Endothelial cell of umbilical vein (primary cell): ENCODE data around the gene CES5A. TPM values are rescaled to one million over a fixed set of nuclear protein-coding genes. Genes with fewer than 3 reads are reported as not detected.
"Not testable (repeated sequence)": the region's sequence is repeated elsewhere in the genome, so short reads cannot be mapped to it uniquely, and the experiment has no call there.

Experiments
- BruUV-seq: library from RNA; stranded (reverse); fragments of 400-500 nt; replicated peaks from 2 replicates; lab custom pipeline; 2021; lab: Mats Ljungman, UMichigan
- CTCF ChIA-PET: fragments of 300-600, 350-600 bp; sonication (Branson Sonifier 250); formaldehyde crosslinking; loops from one replicate; lab custom pipeline; 2021; ENCODE audit warnings: antibody characterized with exemption, inconsistent platforms; lab: Charles Lee
- POLR2A ChIA-PET: fragments of 300-600, 350-600 bp; sonication (Branson Sonifier 250); formaldehyde crosslinking; loops from one replicate; lab custom pipeline; 2021; ENCODE audit warnings: antibody characterized with exemption, inconsistent platforms; lab: Charles Lee
- DNase-seq: peaks from one replicate; pipeline ENCODE4 v3.0.0-alpha.2; 2011; ENCODE audit warnings: low read depth, low spot score
- FAIRE-seq: peaks from 2 replicates; lab custom pipeline; 2011; peaks lifted over from hg19 to GRCh38; lab: Jason Lieb, UNC
- H2AFZ ChIP-seq: 2 replicates; pipeline ENCODE4 v1.6.0; 2012; ENCODE audit warnings: low read depth, low read length, control low read depth, inconsistent platforms
- H3K27ac ChIP-seq: 2 replicates; pipeline ENCODE4 v1.5.1; 2011; ENCODE audit warnings: low read depth, mild to moderate bottlenecking, control low read depth, low read length, moderate library complexity; ENCODE audit not compliant: insufficient read depth
- H3K27me3 ChIP-seq, 2 experiments: 2 replicates each; pipeline versions ENCODE4 v1.6.0 to v1.6.1; 2011; ENCODE audit warnings: low read length in 2 of 2, mixed read lengths in 1 of 2; ENCODE audit not compliant: control insufficient read depth in 2 of 2, insufficient read depth in 2 of 2
- H3K36me3 ChIP-seq, 2 experiments: 2 replicates in 1 of 2; 3 replicates in 1 of 2; pipeline ENCODE4 v1.5.1; 2011; ENCODE audit warnings: low read length in 2 of 2, mild to moderate bottlenecking in 1 of 2, moderate library complexity in 1 of 2; ENCODE audit not compliant: control insufficient read depth in 2 of 2, insufficient read depth in 2 of 2; ENCODE audit errors: extremely low read depth in 1 of 2
- H3K4me1 ChIP-seq: 3 replicates; pipeline ENCODE4 v1.5.1; 2011; ENCODE audit warnings: mild to moderate bottlenecking, low read length; ENCODE audit not compliant: control insufficient read depth, insufficient read depth; ENCODE audit errors: extremely low read depth
- H3K4me2 ChIP-seq: 2 replicates; pipeline ENCODE4 v1.6.1; 2011; ENCODE audit warnings: low read length, control low read depth, mixed read lengths; ENCODE audit not compliant: insufficient read depth
- H3K4me3 ChIP-seq, 3 experiments: fragments of 200-600 bp in 1 of 3; sonication (generic), shearing (Covaris generic) in 1 of 3; replicated peaks in 1 of 3; 2 replicates each; pipeline ENCODE4 v1.5.1; 2011 to 2016; ENCODE audit warnings: control low read depth in 3 of 3, low read length in 3 of 3, mild to moderate bottlenecking in 2 of 3, inconsistent platforms in 1 of 3, low read depth in 1 of 3, moderate library complexity in 1 of 3; ENCODE audit not compliant: insufficient read depth in 1 of 3
- H3K79me2 ChIP-seq: 2 replicates; pipeline ENCODE4 v1.6.0; 2012; ENCODE audit warnings: low read length, inconsistent platforms; ENCODE audit not compliant: control insufficient read depth, insufficient read depth
- H3K9ac ChIP-seq: replicated peaks from 2 replicates; pipeline ENCODE3; 2011; ENCODE audit warnings: low read length, control low read depth; ENCODE audit not compliant: insufficient read depth; ENCODE audit errors: extremely low read depth
- H3K9me1 ChIP-seq: replicated peaks from 3 replicates; pipeline ENCODE4 v1.6.0; 2011; ENCODE audit warnings: mild to moderate bottlenecking, low read length; ENCODE audit not compliant: control insufficient read depth, insufficient read depth; ENCODE audit errors: extremely low read depth
- H3K9me3 ChIP-seq: replicated peaks from 2 replicates; pipeline ENCODE4 v1.5.1; 2012; ENCODE audit warnings: low read length, inconsistent platforms; ENCODE audit not compliant: control insufficient read depth, insufficient read depth
- H4K20me1 ChIP-seq: replicated peaks from 2 replicates; pipeline ENCODE3; 2011; ENCODE audit warnings: mild to moderate bottlenecking, low read length; ENCODE audit not compliant: control insufficient read depth, insufficient read depth; ENCODE audit errors: extremely low read depth
- EZH2 ChIP-seq: IDR thresholded peaks from 2 replicates; pipeline ENCODE4 v1.6.1; 2012; ENCODE audit warnings: borderline replicate concordance, low read depth, mild to moderate bottlenecking, moderate library complexity, low read length, inconsistent platforms; ENCODE audit not compliant: severe bottlenecking
- dilution Hi-C: fragments of 300-500 bp; cut with MboI; formaldehyde crosslinking; loops from one replicate; pipeline ENCODE4 v1.15.0; 2019; ENCODE audit warnings: low sequenced_read_pairs; ENCODE audit not compliant: extremely low pct_ligation_motif_present
- intact Hi-C: fragments of 100-400 bp; cut with micrococcal nuclease; formaldehyde crosslinking; loops from one replicate; pipeline ENCODE4 v1.10.0; 2022
- polyA plus RNA-seq, 4 experiments: library from polyadenylated mRNA; depleted of rRNA in 3 of 4; stranded (reverse) in 3 of 4; unstranded in 1 of 4; fragments of >200 nt; gene quantifications; 2 replicates each; pipeline versions ENCODE4 v1.2.1 to v1.2.3, GENCODE V29; 2011 to 2012; ENCODE audit warnings: missing spikeins in 1 of 4
- total RNA-seq: library from RNA; stranded (reverse); gene quantifications from 2 replicates; pipeline ENCODE4 v1.2.3, GENCODE V29; 2021

Gene CES5A
- total and polyA plus RNA-seq, 2 donors (not counting 3 experiments of a cell fraction or from before 2014, with no cell fraction given): not detected

GRCh38 chr16:55835173-55835572, 40.0 kb downstream of the CES5A start:
- H3K36me3 ChIP-seq, FAIRE-seq, H3K27me3 ChIP-seq, H3K27ac ChIP-seq, BruUV-seq, H3K9me1 ChIP-seq, H3K4me3 ChIP-seq, H3K4me1 ChIP-seq, intact Hi-C loops, H4K20me1 ChIP-seq, H3K4me2 ChIP-seq, H2AFZ ChIP-seq, H3K9me3 ChIP-seq, H3K79me2 ChIP-seq, DNase-seq, POLR2A ChIA-PET, CTCF ChIA-PET, H3K9ac ChIP-seq: not testable (repeated sequence)
- dilution Hi-C loops: loop anchor here (25.0 kb wide), 1 partner anchor 98 kb away; no protein-coding TSS in a partner anchor

- no peaks in the 10 kb centered on the region for H3K9me3 ChIP-seq
- DNase-seq (no peak), FAIRE-seq (no peak)
- no peak overlapping the region for H3K4me3 ChIP-seq
- H3K9me1 ChIP-seq: no peaks in the 10 kb centered on the region
- POLR2A ChIA-PET: no interaction called here
- TF ChIP-seq EZH2: no peak
- CTCF ChIA-PET: interaction anchor here (1.4 to 1.6 kb wide), 2 partner anchors 8 to 10 kb away, joined by 3 read pairs; no protein-coding TSS in a partner anchor
- dilution Hi-C loops: loop anchor here (25.0 kb wide), 1 partner anchor 97 kb away; no protein-coding TSS in a partner anchor
- no peaks in the 10 kb centered on the region for H3K36me3 ChIP-seq
- no peaks in the 10 kb centered on the region for H3K4me1 ChIP-seq
- no peaks in the 10 kb centered on the region for H3K27me3 ChIP-seq
- H3K79me2 ChIP-seq: no peaks in the 10 kb centered on the region
- H3K9ac ChIP-seq: no peak overlapping the region
- H4K20me1 ChIP-seq: no peaks in the 10 kb centered on the region
- H2AFZ ChIP-seq: no peak overlapping the region
- intact Hi-C loops: no loop called here
- no TSS peak for BruUV-seq
- no peak overlapping the region for H3K27ac ChIP-seq
- H3K4me2 ChIP-seq: no peak overlapping the region
Observed at GRCh38 chr16:55834049-55834448, 41.1 kb downstream of the CES5A start.
